Ectodermal cell (in vitro differentiated cells): ENCODE data around the gene ZNF12.
"Not testable (repeated sequence)": the region's sequence is repeated elsewhere in the genome, so short reads cannot be mapped to it uniquely, and the experiment has no call there.

Experiments used
- H3K27ac ChIP-seq: 2 replicates; pipeline ENCODE4 v1.7.0; 2013; ENCODE audit warnings: mild to moderate bottlenecking, low read depth, low read length; ENCODE audit not compliant: insufficient read depth, poor library complexity, severe bottlenecking
- H3K27me3 ChIP-seq: 2 replicates; pipeline ENCODE4 v1.7.0; 2013; ENCODE audit warnings: mild to moderate bottlenecking, low read length; ENCODE audit not compliant: insufficient read depth, control insufficient read depth, poor library complexity, severe bottlenecking
- H3K36me3 ChIP-seq: one replicate; pipeline ENCODE4 v1.7.0; 2013; ENCODE audit warnings: low read length; ENCODE audit not compliant: control insufficient read depth, insufficient read depth
- H3K4me1 ChIP-seq: one replicate; pipeline ENCODE4 v1.7.0; 2013; ENCODE audit warnings: low read length; ENCODE audit not compliant: control insufficient read depth, insufficient read depth
- H3K4me3 ChIP-seq: 2 replicates; pipeline ENCODE4 v1.7.0; 2013; ENCODE audit warnings: low read depth, low read length, control low read depth; ENCODE audit not compliant: insufficient read depth
- H3K9me3 ChIP-seq: 2 replicates; pipeline ENCODE4 v1.7.0; 2013; ENCODE audit warnings: mild to moderate bottlenecking, low read length, moderate library complexity; ENCODE audit not compliant: control insufficient read depth
- WGBS, 2 experiments: methylation state at CpG; one replicate each; pipeline ENCODE4 v1.1.7; 2013; ENCODE audit warnings: missing lambda C conversion rate in 2 of 2; 5-methylcytosine and 5-hydroxymethylcytosine counted together

Gene ZNF12

GRCh38 chr7:6700793-6701192 lies 6.0 kb downstream of the ZNF12 start:
- no peaks in the 10 kb centered on the region for H3K27me3 ChIP-seq
- WGBS, 2 experiments, result 94 to 96% methylated on average over 5 of the region's 5 CpGs
- peaks cover 78% of the 10 kb centered on the region for H3K36me3 ChIP-seq
- H3K27ac ChIP-seq, result no peak overlapping the region
- no peaks in the 10 kb centered on the region for H3K9me3 ChIP-seq
- H3K4me3 ChIP-seq, result no peak overlapping the region
- peaks cover 3% of the 10 kb centered on the region for H3K4me1 ChIP-seq

GRCh38 chr7:6691609-6692106 lies 15.1 kb downstream of the ZNF12 start:
- 92 to 100% methylated on average over 3 to 5 of the region's 5 CpGs for WGBS, 2 experiments

GRCh38 chr7:6691103-6691502 lies 15.6 kb downstream of the ZNF12 start:
- H3K9me3 ChIP-seq, result peaks cover 42% of the 10 kb centered on the region
- 100% methylated on average over 3 of the region's 4 CpGs; no CpG with 5 or more reads in 1 of the 2 experiments for WGBS, 2 experiments
- H3K36me3 ChIP-seq, result peaks cover 93% of the 10 kb centered on the region

More at GRCh38 chr7:6691609-6692106, 15.1 kb downstream of the ZNF12 start:
- H3K27me3 ChIP-seq, result no peaks in the 10 kb centered on the region
- no peak overlapping the region for H3K4me3 ChIP-seq
- H3K27ac ChIP-seq, result no peak overlapping the region
- peaks cover 94% of the 10 kb centered on the region for H3K36me3 ChIP-seq
- H3K4me1 ChIP-seq, result no peaks in the 10 kb centered on the region
- H3K9me3 ChIP-seq, result peaks cover 39% of the 10 kb centered on the region

GRCh38 chr7:6680146-6680545 lies 26.6 kb downstream of the ZNF12 start:
- Histone ChIP-seq H3K4me1 (no peaks in the 10 kb centered on the region), H3K27ac (no peak overlapping the region), H3K36me3 (no peaks in the 10 kb centered on the region), H3K27me3 (no peaks in the 10 kb centered on the region), H3K9me3 (peaks cover 25% of the 10 kb centered on the region), H3K4me3 (no peak overlapping the region)
- WGBS, 2 experiments, result 86 to 93% methylated on average over 1 of the region's 1 CpG

More at GRCh38 chr7:6691103-6691502, 15.6 kb downstream of the ZNF12 start:
- Histone ChIP-seq H3K27me3 (no peaks in the 10 kb centered on the region), H3K4me1 (no peaks in the 10 kb centered on the region), H3K27ac (no peak overlapping the region), H3K4me3 (no peak overlapping the region)

- no peaks in the 10 kb centered on the region for H3K27me3 ChIP-seq
- H3K4me3 ChIP-seq, result no peak overlapping the region
- H3K9me3 ChIP-seq, result peaks cover 13% of the 10 kb centered on the region
- no peaks in the 10 kb centered on the region for H3K36me3 ChIP-seq
- no peaks in the 10 kb centered on the region for H3K4me1 ChIP-seq
- 100% methylated on average over 1 of the region's 1 CpG; no CpG with 5 or more reads in 1 of the 2 experiments for WGBS, 2 experiments
- H3K27ac ChIP-seq, result no peak overlapping the region
Observed at GRCh38 chr7:6675807-6676405, 30.8 kb downstream of the ZNF12 start.

- H3K4me3 ChIP-seq, H3K27me3 ChIP-seq, H3K9me3 ChIP-seq, H3K27ac ChIP-seq, H3K36me3 ChIP-seq, H3K4me1 ChIP-seq: not testable (repeated sequence)
- WGBS, 2 experiments, result 95 to 99% methylated on average over 19 to 23 of the region's 34 CpGs
Observed at GRCh38 chr7:6670851-6671250, 35.9 kb downstream of the ZNF12 start.

GRCh38 chr7:6658618-6659345 lies 48.0 kb downstream of the ZNF12 start:
- WGBS, 2 experiments, result 64 to 65% methylated on average over 11 of the region's 11 CpGs
- no peak overlapping the region for H3K27ac ChIP-seq

GRCh38 chr7:6656413-6656812 lies 50.3 kb downstream of the ZNF12 start:
- peaks cover 11% of the 10 kb centered on the region for H3K36me3 ChIP-seq
- 93 to 95% methylated on average over 9 of the region's 9 CpGs for WGBS, 2 experiments
- H3K27me3 ChIP-seq, result no peaks in the 10 kb centered on the region
- no peak overlapping the region for H3K4me3 ChIP-seq
- peaks cover 9% of the 10 kb centered on the region for H3K4me1 ChIP-seq
- no peak overlapping the region for H3K27ac ChIP-seq
- no peaks in the 10 kb centered on the region for H3K9me3 ChIP-seq

More at GRCh38 chr7:6658618-6659345, 48.0 kb downstream of the ZNF12 start:
- no peaks in the 10 kb centered on the region for H3K36me3 ChIP-seq
- peaks cover 9% of the 10 kb centered on the region for H3K4me1 ChIP-seq
- no peak overlapping the region for H3K4me3 ChIP-seq
- H3K9me3 ChIP-seq, result no peaks in the 10 kb centered on the region
- peaks cover 2% of the 10 kb centered on the region for H3K27me3 ChIP-seq

GRCh38 chr7:6655636-6656385 lies 50.9 kb downstream of the ZNF12 start:
- Histone ChIP-seq H3K36me3 (peaks cover 11% of the 10 kb centered on the region), H3K4me3 (no peak overlapping the region), H3K9me3 (no peaks in the 10 kb centered on the region), H3K4me1 (peaks cover 9% of the 10 kb centered on the region), H3K27ac (no peak overlapping the region), H3K27me3 (no peaks in the 10 kb centered on the region)
- 95 to 96% methylated on average over 17 of the region's 17 CpGs for WGBS, 2 experiments
